Right ventricle myocardium superior (tissue), 1 donor: ENCODE measurements around the gene SNAI1. TPM values are rescaled to one million over a fixed set of nuclear protein-coding genes. Genes with fewer than 3 reads are reported as not detected.
"Not testable (repeated sequence)": the region's sequence is repeated elsewhere in the genome, so short reads cannot be mapped to it uniquely, and the experiment has no call there.

Experiments used
- ATAC-seq: fragments of 200-7000 bp; cut with Tn5 transposase; one replicate; pipeline ENCODE4 v1.9.1; 2020; ENCODE audit warnings: mild to moderate bottlenecking; ENCODE audit not compliant: poor library complexity
- DNase-seq: peaks from one replicate; pipeline ENCODE4 v3.0.0-alpha.2; 2020
- intact Hi-C: fragments of 100-400 bp; cut with DNase I; formaldehyde crosslinking; loops from one replicate; pipeline ENCODE4 v1.11.2; 2022
- total RNA-seq: library from RNA; stranded (reverse); fragmentation: NEBNext Ultra II Directional; extraction: Animal tissue kit (Norgen Biotek cat#: 25700); gene quantifications from one replicate; pipeline ENCODE4 v1.2.1, GENCODE V29; 2021
- donor health status: DM: no; HTN: yes; CAD: no; lungs with severe emphysema.

The SNAI1 gene
- total RNA-seq, 1 donor from 2014 or later = 0.81 TPM

DNA sequence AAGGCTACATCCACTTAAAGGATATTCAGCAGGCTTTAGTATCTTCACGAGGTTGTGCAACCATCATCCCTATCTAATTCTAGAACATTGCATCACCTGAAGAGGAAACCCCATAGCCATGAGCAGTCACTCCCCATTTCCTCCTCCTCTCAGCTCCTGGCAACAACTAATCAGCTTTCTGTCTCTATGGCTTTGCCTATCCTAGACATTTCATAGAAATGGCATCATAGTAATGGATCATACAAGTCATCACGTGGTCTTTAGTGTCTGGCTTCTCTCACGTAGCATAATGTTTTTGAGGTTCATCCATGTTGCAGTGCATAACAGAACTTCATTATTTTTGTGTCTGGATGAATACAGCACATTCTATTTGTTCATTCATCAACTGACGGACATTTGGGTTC lies 20.5 kb downstream of the SNAI1 start:
- no peak for DNase-seq
- intact Hi-C loops = no loop called here
- peak; percentile 34 for ATAC-seq

DNA sequence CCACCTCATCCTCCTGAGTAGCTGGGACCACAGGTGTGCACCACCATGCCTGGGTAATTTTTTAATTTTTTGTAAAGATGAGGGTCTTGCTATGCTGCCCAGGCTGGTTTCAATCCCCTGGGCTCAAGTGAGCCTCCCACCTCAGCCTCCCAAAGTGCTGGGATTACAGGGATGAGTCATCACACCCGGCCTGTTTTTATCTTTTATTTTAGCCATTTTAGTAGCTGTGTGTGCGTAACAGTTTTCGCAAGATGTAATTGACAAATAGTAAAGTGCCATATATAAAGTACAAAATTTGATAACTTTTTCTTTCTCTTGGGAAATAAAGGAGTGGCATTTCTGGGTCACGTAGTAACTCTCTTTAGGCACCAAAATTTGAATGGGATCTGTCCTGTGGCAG lies 21.4 kb downstream of the SNAI1 start:
- no peak for DNase-seq
- no peak for ATAC-seq
- intact Hi-C loops = no loop called here

DNA sequence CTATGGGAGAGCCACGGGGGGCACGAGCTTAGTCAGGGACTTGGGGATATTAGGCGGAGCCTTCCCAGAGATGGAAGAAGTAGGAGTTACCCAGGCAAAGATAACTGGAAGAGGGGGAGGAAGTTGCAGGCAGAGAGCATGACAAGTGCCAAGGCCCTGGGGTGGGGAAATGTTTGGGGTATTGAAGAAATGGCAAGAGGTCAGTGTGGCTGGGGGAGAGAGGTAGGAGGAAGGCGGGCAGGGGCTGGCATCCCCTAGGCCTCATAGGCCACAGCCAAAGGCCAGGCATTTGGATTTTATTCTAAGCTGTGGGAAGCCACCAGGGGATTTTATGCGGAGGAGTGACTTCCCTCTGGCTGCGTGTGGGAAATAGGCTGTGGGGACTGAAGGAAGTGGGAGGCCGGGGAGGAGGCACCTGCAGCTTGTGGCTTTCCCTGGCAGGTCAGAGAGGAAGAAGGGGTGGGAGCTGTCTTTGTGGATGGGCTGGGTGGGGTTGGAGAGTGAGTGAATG lies 22.7 kb downstream of the SNAI1 start:
- ATAC-seq (no peak), DNase-seq (no peak)
- intact Hi-C loops = no loop called here

DNA sequence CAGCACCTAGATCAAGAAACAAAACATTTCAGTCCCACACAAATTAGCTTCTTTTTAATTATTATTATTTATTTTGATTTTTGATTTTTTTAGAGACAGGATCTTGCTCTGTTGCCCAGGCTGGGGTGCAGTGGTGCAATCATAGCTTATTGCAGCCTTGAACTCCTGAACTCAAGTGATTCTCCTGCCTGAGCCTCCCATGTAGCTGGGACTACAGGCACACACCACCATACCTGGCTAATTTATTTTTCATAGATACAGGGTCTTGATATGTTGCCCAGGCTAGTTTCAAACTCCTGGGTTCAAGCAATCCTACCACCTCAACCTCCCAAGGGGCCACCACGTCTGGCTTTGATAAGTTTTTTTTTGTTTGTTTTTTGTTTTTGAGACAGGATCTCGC lies 24.6 kb downstream of the SNAI1 start:
- DNase-seq (no peak), ATAC-seq (no peak)
- intact Hi-C loops = no loop called here

DNA sequence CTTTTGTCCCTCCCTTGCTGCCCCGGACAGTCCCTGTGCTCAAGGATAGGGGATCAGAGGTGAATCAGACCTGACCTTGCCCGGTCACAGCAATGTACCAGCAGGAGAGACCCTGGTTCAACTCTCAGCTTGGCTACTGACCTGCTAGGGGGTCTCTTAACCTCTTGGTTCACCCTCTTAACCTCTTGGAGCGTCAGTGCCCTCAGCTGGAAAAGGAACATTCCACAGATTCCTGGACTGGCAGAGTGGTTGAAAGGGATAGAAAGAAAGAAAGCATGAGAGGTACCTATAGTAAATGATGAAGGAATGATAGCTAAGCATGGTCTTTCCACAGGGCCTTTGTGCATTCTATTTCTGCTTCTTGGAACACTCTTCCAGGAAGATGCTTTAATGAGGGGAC lies 25.2 kb downstream of the SNAI1 start:
- intact Hi-C loops = no loop called here
- DNase-seq = no peak

DNA sequence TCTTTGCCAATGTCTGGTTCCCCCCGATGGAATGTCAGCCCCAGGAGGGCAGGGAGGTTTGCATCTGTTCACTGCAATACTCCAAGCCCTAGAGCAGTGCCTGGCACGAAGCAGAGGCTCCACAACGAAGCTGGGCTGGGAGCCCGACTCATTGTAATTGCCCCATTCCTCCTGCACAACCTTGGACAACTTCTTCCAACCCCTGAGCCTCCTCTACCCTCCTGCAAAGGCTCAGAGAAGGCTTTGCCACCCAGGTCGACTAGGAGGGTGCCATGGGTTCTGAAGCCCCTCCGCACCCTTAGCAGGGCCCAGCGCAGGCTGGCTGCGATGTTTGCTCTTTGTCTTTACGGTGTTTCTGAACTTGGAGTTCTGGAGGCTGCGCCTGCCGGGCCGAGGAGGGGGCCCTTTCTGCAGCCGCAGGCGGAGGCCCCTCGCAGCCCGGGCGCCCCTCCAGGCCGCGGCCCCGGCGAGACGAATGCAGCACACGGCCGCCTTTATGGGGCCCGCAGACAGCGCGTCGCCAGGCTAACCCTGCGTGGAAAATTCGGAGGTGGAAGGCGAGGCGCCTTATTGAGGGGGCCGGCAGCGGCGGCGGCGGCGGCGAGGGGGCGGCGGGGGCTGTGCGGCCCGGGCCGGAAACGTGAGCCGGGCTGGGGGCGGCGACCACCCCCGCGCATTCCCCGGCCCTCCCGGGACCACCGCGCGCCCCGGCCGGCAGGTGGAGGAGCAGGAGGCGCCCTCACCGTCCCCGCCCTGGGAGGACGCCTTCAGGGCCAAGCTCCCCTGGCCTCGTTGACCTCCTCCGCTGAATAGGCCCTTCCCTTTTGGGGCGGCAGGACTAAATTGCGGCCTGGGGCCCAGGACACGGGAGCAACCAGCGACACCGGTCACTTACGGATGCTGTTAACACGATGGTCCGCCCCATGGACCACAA lies 27.0 kb downstream of the SNAI1 start:
- ATAC-seq (peak; percentile 33), DNase-seq (no peak)
- intact Hi-C loops = no loop called here

More for the DNA sequence above, 25.2 kb downstream of the SNAI1 start:
- no peak for ATAC-seq

DNA sequence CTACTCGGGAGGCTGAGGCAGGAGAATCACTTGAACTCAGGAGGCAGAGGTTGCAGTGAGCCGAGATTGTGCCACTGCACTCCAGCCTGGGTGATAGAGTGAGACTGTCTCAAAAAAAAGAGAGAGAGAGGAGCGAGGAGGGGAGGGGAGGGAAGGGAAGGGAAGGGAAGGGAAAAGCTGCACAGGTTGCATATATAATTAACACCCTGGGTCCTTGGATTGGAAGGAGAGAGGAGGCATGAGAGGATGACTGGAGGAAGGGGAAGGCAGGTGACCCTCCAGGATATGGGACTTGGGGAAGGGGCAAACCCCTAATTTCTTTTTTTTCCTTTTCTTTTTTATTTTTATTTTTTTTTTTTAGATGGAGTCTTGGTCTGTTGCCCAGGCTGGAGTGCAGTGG lies 28.8 kb downstream of the SNAI1 start:
- intact Hi-C loops, ATAC-seq, DNase-seq: not testable (repeated sequence)

DNA sequence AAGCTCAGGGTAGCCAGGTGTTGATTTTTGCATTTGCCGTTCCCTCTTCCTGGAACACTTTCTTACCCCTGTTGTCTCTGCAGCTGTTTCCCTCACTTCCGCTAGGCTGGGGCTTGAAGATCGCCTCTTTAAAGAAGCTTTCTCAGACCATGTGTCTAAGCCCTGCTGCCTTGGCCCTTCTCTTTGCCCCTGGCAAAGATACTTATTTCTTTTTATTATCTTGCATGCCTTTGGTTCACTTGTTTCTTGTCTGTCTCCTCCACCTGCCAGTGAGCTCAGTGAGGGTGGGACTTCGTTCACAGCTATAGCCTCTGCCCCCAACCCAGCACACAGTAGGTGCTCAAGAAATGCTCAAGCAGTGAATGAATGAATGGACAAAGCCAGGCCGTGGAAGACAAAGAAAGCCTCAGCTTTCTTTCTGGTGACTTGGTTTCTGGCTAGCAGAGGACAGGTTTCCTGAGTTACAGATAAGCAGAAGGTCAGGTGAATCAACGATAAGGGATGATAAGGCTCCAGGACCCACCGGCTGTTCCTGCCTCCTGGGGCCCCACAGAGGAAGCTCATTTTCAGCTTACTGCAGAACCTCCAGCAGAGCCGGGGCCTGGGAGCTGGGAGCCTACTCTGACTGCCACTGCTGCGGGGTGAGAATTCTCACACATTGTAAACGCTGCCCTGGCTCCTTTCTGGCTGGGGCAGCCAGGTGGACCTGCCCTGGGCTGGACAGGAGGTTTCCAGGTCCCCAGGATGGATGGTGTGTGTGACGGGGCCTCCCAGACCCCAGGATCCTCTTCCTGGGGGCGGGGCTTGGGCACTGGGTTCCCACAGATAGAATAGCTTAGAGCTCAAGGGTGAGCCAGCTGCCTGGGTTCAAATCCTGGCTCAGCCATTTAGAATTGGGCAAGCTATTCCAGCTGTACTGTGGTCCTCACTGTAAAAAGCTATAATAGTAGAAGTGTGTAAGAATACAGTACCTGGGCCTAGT lies 29.8 kb downstream of the SNAI1 start:
- ATAC-seq = no peak
- intact Hi-C loops = no loop called here
- DNase-seq = no peak

DNA sequence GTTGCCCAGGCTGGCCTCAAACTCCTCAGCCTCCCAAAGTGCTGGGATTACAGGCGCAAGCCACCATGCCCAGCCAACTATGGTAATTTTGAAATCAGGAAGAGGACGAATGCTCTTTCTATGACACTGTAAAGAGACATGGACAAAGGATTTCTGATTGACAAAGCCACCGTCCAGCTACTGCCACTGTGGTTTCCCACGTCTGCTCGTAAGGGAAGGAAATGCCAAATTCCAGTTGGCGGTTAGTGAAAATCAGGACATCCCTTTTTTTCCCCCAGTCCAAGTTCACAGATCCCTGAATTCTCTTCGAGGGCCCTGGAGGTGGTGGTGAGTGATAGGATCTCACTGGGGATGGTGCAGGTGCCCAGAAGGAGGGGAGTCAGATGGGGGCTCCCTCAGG lies 31.2 kb downstream of the SNAI1 start:
- no peak for ATAC-seq
- DNase-seq = no peak
- intact Hi-C loops = no loop called here

DNA sequence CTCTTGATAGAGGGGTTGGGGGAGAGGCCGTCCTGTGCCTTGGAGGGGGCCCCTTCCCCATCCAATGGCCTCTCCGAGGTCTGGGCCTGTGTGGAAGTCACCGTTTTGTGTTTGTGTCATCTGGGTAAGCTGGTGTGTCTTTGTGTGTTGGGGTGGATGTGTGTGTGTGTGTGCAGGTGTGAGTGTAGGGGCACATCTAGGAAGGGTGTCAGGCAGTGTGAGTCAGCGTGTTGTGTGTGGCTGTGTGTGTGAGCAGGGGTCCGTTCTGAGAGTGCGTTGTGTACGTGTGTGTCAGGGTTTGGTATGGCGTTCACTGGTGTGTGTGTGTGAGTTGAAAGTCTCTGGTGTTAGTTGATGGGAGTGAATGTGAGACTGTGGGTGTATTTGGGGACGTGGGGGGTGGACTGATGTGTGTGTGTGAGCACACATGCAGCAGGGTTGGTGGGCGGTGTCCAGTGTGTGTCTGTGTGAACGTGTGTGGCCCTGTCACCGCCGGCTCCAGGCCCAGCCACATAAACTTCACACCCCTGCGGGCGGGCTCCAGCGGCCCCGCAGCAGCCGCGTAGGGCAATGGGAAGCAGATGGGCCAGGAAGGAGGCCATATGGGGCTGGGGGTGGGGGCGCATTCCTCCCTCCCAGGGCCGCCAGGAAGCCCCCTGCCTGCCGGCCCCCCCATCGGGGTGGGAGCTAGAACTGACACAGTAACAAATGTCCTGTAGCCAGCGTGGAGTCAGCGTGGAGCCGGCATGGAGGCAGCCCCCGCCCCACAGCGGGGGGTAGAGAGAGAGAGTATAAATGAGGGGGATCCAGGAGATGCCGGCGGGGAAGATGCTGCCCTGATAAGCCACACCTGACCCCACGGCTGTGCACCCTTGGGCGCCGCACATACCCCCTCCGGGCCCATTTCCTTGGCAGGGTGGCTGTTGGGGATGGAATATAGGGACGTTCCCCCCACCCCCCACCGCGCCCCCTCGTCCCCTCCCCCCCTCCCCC lies 32.1 kb downstream of the SNAI1 start:
- DNase-seq = no peak
- intact Hi-C loops = no loop called here
- ATAC-seq = no peak

DNA sequence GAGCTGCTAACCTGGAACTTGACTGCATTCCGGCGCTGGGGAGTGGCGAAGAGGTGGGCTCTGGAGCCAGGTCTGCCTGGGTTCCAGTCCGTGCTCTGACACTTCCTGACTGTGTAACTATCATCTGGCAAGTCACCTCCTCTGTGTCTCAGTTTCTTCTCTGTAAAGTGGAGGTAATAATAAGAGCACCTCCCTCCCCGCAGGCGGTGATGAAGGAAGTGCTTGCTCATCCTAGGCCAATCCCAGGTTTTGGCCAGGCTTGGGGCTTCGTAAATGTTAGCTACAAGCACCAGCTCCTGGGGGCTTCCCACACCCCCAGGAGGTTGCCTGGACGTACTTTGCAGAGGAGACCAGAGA lies 32.8 kb downstream of the SNAI1 start:
- intact Hi-C loops = no loop called here

DNA sequence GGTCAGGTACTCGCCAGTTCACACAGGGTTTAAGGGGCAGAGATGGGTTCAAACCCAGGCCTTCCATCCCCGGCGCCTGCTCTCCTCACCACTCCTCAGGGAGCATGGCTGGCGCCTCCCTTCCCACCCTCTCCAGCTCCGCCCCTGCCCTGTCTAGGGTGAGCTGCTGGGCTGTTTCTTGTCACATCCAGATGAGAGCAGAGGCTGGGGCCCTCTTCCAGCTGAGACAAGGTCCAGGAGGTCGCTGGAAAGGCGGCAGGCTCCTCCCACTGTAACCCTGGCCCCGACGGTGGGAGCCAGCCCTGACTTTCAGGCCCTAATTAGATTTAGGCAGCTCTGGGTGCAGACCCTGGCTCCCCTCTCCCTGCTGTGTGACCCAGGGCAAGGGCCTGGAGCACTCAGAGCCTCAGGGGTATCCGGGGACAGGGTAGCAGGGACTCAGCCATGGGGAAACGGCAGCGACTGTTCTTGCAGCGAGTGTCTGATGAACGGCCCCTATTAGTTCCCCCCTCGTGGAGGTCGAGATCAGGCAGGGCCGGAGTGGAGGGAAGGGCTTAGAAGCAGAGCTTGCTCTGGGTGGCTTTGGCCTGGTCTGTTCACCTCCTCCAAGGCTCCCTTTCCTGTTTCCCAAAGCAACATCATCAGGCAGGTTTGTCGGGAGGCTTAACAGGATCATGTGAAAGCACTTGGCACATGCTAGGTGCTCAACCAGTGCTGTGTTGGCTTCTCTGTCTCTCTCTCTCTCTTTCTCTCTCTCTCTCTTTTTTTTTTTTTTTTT lies 33.4 kb downstream of the SNAI1 start:
- no peak for DNase-seq
- peak; percentile 47 for ATAC-seq
- intact Hi-C loops = no loop called here

More for the DNA sequence above, 32.8 kb downstream of the SNAI1 start:
- no peak for DNase-seq
- ATAC-seq = no peak

DNA sequence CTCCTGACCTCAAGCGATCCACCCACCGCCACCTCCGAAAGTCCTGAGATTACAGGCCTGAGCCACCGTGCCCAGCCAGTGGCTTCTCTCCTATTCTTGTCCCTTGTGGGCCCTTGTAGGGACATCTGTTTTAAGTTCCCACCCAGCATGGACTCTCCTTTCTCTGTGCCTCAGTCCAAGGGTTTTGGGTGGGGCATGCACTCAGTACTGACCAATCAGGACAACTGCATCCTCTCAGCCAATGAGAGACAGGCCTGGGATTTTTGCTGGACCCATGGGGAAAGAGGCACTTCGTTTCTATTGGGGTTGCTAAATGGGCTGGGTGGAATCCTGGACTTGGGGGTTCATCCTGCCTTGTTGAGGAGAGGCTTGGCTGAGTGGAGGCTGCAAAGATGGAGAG lies 34.4 kb downstream of the SNAI1 start:
- no peak for DNase-seq
- ATAC-seq = no peak
- intact Hi-C loops = no loop called here

DNA sequence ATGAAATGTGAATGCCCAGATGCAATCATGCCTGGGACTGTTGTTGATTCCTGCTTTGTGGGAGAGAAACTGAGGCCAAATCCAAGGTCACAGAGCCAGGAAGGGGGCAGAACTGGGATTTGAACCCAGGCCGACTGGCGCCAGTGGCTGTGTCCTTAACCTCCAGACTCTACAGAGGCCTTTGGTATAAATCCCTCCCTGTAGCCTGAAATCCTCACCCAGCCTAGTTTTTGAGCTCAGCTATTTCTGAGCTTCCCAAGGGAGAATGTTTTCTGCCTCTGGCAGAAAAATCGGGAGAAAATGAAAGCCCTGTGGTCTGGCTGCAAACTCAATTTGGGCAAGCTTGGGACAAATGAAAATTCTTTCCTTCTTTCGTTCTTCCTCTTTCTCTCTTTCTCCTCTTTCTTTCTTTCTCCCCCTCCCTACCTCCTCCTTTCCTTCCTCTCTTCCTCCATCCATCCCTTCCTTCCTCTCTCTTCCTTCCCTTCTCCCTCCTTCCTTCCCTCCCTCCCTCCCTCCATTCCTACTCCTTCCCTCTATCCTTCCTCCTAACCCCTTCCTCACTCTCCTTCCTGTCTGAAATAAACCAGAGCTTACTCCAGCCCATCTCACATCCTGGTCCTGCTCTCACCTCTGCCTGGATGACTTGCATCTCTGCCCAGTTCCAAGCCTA lies 34.9 kb downstream of the SNAI1 start:
- DNase-seq (no peak), ATAC-seq (no peak)

DNA sequence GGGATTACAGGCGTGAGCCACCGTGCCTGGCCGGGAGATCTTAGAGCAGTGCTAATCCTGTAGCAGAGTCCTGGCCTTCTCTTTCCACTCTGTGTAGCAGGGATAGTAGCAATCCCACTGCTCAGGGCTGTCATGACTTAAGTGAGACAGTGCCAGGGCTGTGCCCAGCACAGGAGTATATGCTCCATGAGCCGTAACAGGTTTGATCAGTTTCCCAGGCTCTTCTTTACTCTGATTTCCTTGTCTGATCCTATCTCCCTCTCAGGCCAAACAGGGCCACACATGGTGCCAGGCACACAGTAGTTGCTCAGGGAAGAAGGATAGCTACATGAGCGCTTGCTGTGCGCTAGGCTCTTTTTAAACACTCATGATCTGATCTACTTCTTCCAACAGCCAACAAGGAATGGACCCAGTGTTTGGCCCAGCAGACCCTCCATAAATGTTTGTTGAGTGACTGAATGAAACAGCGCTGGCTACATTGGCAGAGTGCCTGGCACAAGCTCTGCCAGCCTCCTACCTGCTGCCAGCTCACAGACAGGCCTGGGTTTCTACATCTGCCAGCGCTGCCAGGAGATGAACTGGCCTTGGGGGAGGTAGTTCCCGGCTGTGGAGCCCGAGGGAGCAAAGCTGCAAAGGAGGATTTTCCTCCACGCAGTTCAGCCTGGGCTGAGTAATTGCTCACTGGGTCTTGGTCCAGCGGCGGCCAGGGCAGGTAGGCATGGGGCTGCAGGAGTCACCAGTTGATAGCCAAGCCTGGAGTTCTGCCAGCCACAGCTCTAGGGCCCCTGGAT lies 36.9 kb downstream of the SNAI1 start:
- DNase-seq = peak; percentile 69
- ATAC-seq = peak; percentile 88
- intact Hi-C loops = no loop called here

More for the DNA sequence above, 34.9 kb downstream of the SNAI1 start:
- intact Hi-C loops = no loop called here

DNA sequence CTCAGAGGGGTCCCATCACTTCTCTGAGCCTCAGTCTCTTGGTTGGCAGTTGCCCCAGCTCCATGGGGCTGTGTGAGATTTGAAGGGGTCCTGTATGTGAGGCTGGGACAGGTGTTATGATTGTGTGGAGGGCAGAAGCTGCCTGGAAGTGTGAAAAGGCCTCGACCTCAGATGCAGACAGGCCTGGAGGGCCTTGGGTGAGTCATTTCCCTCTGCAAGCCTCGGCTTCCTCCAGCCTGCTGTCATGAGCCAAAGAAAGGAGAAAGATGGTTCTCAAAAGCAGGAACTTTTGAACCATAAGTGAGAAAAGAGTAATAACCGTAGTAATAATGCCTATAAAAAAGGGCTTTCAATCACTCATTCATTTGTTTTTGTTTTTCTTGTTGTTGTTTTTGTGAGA lies 37.5 kb downstream of the SNAI1 start:
- ATAC-seq (no peak), DNase-seq (no peak)
- intact Hi-C loops = no loop called here
